DND-41 (cell line): ENCODE results near the gene OBSL1.
A peak's percentile ranks its signal among the peaks of the same experiment; 100 is the strongest.

Source experiments
- ATAC-seq: fragments of 200-7000 bp; cut with Tn5 transposase; 3 replicates; pipeline ENCODE4 v1.9.1; 2021; ENCODE audit warnings: low read depth; ENCODE audit not compliant: insufficient read depth
- DNase-seq: peaks from one replicate; pipeline ENCODE4 v3.0.0-alpha.2; 2020
- H2AFZ ChIP-seq: 2 replicates; pipeline ENCODE4 v1.6.0; 2012; ENCODE audit warnings: low read depth, low read length
- H3K27ac ChIP-seq: 2 replicates; pipeline ENCODE4 v1.5.1; 2012; ENCODE audit warnings: low read length, inconsistent platforms
- H3K27me3 ChIP-seq: fragments of 200-600 bp; sonication (generic); 2 replicates; pipeline ENCODE4 v1.6.0; 2012; ENCODE audit warnings: low read length, mild to moderate bottlenecking, inconsistent platforms; ENCODE audit not compliant: insufficient read depth, poor library complexity
- H3K36me3 ChIP-seq: 2 replicates; pipeline ENCODE4 v1.5.1; 2012; ENCODE audit warnings: low read length, inconsistent platforms; ENCODE audit not compliant: insufficient read depth
- H3K4me1 ChIP-seq: 2 replicates; pipeline ENCODE4 v1.5.1; 2012; ENCODE audit warnings: mild to moderate bottlenecking, low read length; ENCODE audit not compliant: insufficient read depth
- H3K4me2 ChIP-seq: 2 replicates; pipeline ENCODE4 v1.6.0; 2012; ENCODE audit warnings: mild to moderate bottlenecking, moderate library complexity, low read length, inconsistent platforms; ENCODE audit not compliant: insufficient read depth
- H3K4me3 ChIP-seq, 2 experiments: fragments of 200-600 bp in 1 of 2; shearing (Covaris generic) in 1 of 2; 2 replicates each; pipeline ENCODE4 v1.5.1; 2012 to 2016; ENCODE audit warnings: inconsistent platforms in 2 of 2, low read length in 2 of 2, mild to moderate bottlenecking in 2 of 2, low read depth in 1 of 2, moderate library complexity in 1 of 2
- H3K79me2 ChIP-seq: 2 replicates; pipeline ENCODE4 v1.6.0; 2012; ENCODE audit warnings: low read length, inconsistent platforms; ENCODE audit not compliant: insufficient read depth
- H3K9ac ChIP-seq: 2 replicates; pipeline ENCODE4 v1.6.0; 2012; ENCODE audit warnings: low read depth, mild to moderate bottlenecking, inconsistent platforms, low read length, moderate library complexity
- H3K9me3 ChIP-seq: 2 replicates; pipeline ENCODE4 v1.5.1; 2012; ENCODE audit warnings: low read length, moderate library complexity, mild to moderate bottlenecking, inconsistent platforms; ENCODE audit not compliant: insufficient read depth, severe bottlenecking
- H4K20me1 ChIP-seq: 2 replicates; pipeline ENCODE4 v1.6.0; 2012; ENCODE audit warnings: low read length; ENCODE audit not compliant: insufficient read depth
- CTCF ChIP-seq: IDR thresholded peaks from 2 replicates; pipeline ENCODE4 v1.5.1; 2012; ENCODE audit warnings: borderline replicate concordance, low read length, moderate library complexity, mild to moderate bottlenecking; ENCODE audit not compliant: poor library complexity, severe bottlenecking; ENCODE audit errors: extremely low read depth
- EZH2 ChIP-seq: IDR thresholded peaks from 3 replicates; pipeline ENCODE4 v1.6.1; 2012; ENCODE audit warnings: borderline replicate concordance, low read depth, mild to moderate bottlenecking, moderate library complexity, low read length, inconsistent platforms; ENCODE audit not compliant: severe bottlenecking

Gene OBSL1

GRCh38 chr2:219598308-219599078, 27.2 kb upstream of the OBSL1 start:
- DNase-seq (no peak), ATAC-seq (no peak)
- peak overlapping the region; percentile 88 for H2AFZ ChIP-seq
- H3K4me2 ChIP-seq, result peak overlapping the region; percentile 91
- TF ChIP-seq EZH2 (no peak), CTCF (no peak)
- H3K27me3 ChIP-seq, result no peaks in the 10 kb centered on the region
- no peaks in the 10 kb centered on the region for H3K9me3 ChIP-seq
- peaks cover 17% of the 10 kb centered on the region for H3K36me3 ChIP-seq
- H4K20me1 ChIP-seq, result no peaks in the 10 kb centered on the region
- H3K27ac ChIP-seq, result peak overlapping the region; percentile 86
- peaks cover 8% of the 10 kb centered on the region; the same call in 1 of the 2 replicates for H3K79me2 ChIP-seq
- peak overlapping the region; percentile 39 to 75 for H3K4me3 ChIP-seq
- H3K4me1 ChIP-seq, result peaks cover 22% of the 10 kb centered on the region
- H3K9ac ChIP-seq, result peak overlapping the region; percentile 72

- Histone ChIP-seq H3K27me3 (no peaks in the 10 kb centered on the region), H3K27ac (peak within 1 kb of the TSS; percentile 86), H3K4me3 (peak within 1 kb of the TSS; percentile 39 to 75), H3K36me3 (peaks cover 17% of the 10 kb centered on the region), H3K4me2 (peak within 1 kb of the TSS; percentile 91), H3K9me3 (no peaks in the 10 kb centered on the region), H4K20me1 (no peaks in the 10 kb centered on the region), H3K79me2 (peaks cover 8% of the 10 kb centered on the region; the same call in 1 of the 2 replicates), H3K9ac (peak within 1 kb of the TSS; percentile 72), H2AFZ (peak within 1 kb of the TSS; percentile 88), H3K4me1 (peaks cover 22% of the 10 kb centered on the region)
- DNase-seq, result peak; percentile 93
- TF ChIP-seq EZH2 (no peak), CTCF (no peak)
- ATAC-seq, result peak; percentile 95
Measured at GRCh38 chr2:219597552-219598307, 26.4 kb upstream of the OBSL1 start, which contains the start of gene STK11IP. Gene STK11IP (plus strand): TSS chr2:219597857. CDS start chr2:219598120, 263 bp downstream.

- H3K4me2 ChIP-seq, result peak overlapping the region; percentile 91
- TF ChIP-seq CTCF (no peak), EZH2 (no peak)
- no peaks in the 10 kb centered on the region for H4K20me1 ChIP-seq
- H3K4me1 ChIP-seq, result peaks cover 22% of the 10 kb centered on the region
- peak overlapping the region; percentile 72 for H3K9ac ChIP-seq
- peak overlapping the region; percentile 39 to 75; a peak in 3 of 4 replicates for H3K4me3 ChIP-seq
- no peaks in the 10 kb centered on the region for H3K27me3 ChIP-seq
- peaks cover 8% of the 10 kb centered on the region; the same call in 1 of the 2 replicates for H3K79me2 ChIP-seq
- DNase-seq (no peak), ATAC-seq (peak; percentile 5; the same call in 1 of the 3 replicates)
- peaks cover 10% of the 10 kb centered on the region for H3K36me3 ChIP-seq
- H3K27ac ChIP-seq, result peak overlapping the region; percentile 86
- no peaks in the 10 kb centered on the region for H3K9me3 ChIP-seq
- peak overlapping the region; percentile 88 for H2AFZ ChIP-seq
Measured at GRCh38 chr2:219596954-219597551, 25.7 kb upstream of the OBSL1 start.
